ENCODE data around the gene PRR16. TPM values are rescaled to one million over a fixed set of nuclear protein-coding genes. Genes with fewer than 3 reads are reported as not detected.
"Not testable (repeated sequence)": the region's sequence is repeated elsewhere in the genome, so short reads cannot be mapped to it uniquely, and the experiment has no call there.

PRR16 gene
- total RNA-seq, 1 donor = 22.1 TPM

GRCh38 chr5:120690621-120691407, 226.7 kb downstream of the PRR16 start:
- no peak for DNase-seq (ENCODE audit: low read depth)
- no peak for TF ChIP-seq CTCF (IDR thresholded peaks at IDR 0.05; ENCODE audit: insufficient read depth, low read length)
- H3K4me3 ChIP-seq (ENCODE audit: low read depth, low read length) = no peak overlapping the region

GRCh38 chr5:120692325-120692724, 228.2 kb downstream of the PRR16 start:
- DNase-seq (ENCODE audit: low read depth) = no peak
- no peak overlapping the region for H3K4me3 ChIP-seq (ENCODE audit: low read depth, low read length)
- TF ChIP-seq CTCF (IDR thresholded peaks at IDR 0.05; ENCODE audit: insufficient read depth, low read length) = no peak

- no peak overlapping the region for H3K4me3 ChIP-seq (ENCODE audit: low read depth, low read length)
- no peak for TF ChIP-seq CTCF (IDR thresholded peaks at IDR 0.05; ENCODE audit: insufficient read depth, low read length)
- no peak for DNase-seq (ENCODE audit: low read depth)
These were observed 231.3 kb downstream of the PRR16 start for GRCh38 chr5:120695368-120695880.

GRCh38 chr5:120697147-120697546, 233.0 kb downstream of the PRR16 start:
- no peak overlapping the region for H3K4me3 ChIP-seq (ENCODE audit: low read depth, low read length)
- no peak for DNase-seq (ENCODE audit: low read depth)
- TF ChIP-seq CTCF (IDR thresholded peaks at IDR 0.05; ENCODE audit: insufficient read depth, low read length) = no peak

- DNase-seq (ENCODE audit: low read depth); H3K4me3 ChIP-seq (ENCODE audit: low read depth, low read length): not testable (repeated sequence)
These were observed 233.7 kb downstream of the PRR16 start for GRCh38 chr5:120697670-120698327.

GRCh38 chr5:120700653-120701052, 236.6 kb downstream of the PRR16 start:
- not testable (repeated sequence) for DNase-seq (ENCODE audit: low read depth); H3K4me3 ChIP-seq (ENCODE audit: low read depth, low read length)

GRCh38 chr5:120702817-120703538, 238.9 kb downstream of the PRR16 start:
- DNase-seq (ENCODE audit: low read depth); H3K4me3 ChIP-seq (ENCODE audit: low read depth, low read length): not testable (repeated sequence)

GRCh38 chr5:120703918-120704587, 240.0 kb downstream of the PRR16 start:
- TF ChIP-seq CTCF (IDR thresholded peaks at IDR 0.05; ENCODE audit: insufficient read depth, low read length) = no peak
- H3K4me3 ChIP-seq (ENCODE audit: low read depth, low read length) = no peak overlapping the region
- DNase-seq (ENCODE audit: low read depth) = no peak
